Ectodermal cell (in vitro differentiated cells): ENCODE data around the gene MDFI.

Experiments used
- H3K27ac ChIP-seq: 2 replicates; pipeline ENCODE4 v1.7.0; 2013; ENCODE audit warnings: mild to moderate bottlenecking, low read depth, low read length; ENCODE audit not compliant: insufficient read depth, poor library complexity, severe bottlenecking
- H3K27me3 ChIP-seq: 2 replicates; pipeline ENCODE4 v1.7.0; 2013; ENCODE audit warnings: mild to moderate bottlenecking, low read length; ENCODE audit not compliant: insufficient read depth, control insufficient read depth, poor library complexity, severe bottlenecking
- H3K36me3 ChIP-seq: one replicate; pipeline ENCODE4 v1.7.0; 2013; ENCODE audit warnings: low read length; ENCODE audit not compliant: control insufficient read depth, insufficient read depth
- H3K4me1 ChIP-seq: one replicate; pipeline ENCODE4 v1.7.0; 2013; ENCODE audit warnings: low read length; ENCODE audit not compliant: control insufficient read depth, insufficient read depth
- H3K4me3 ChIP-seq: 2 replicates; pipeline ENCODE4 v1.7.0; 2013; ENCODE audit warnings: low read depth, low read length, control low read depth; ENCODE audit not compliant: insufficient read depth
- H3K9me3 ChIP-seq: 2 replicates; pipeline ENCODE4 v1.7.0; 2013; ENCODE audit warnings: mild to moderate bottlenecking, low read length, moderate library complexity; ENCODE audit not compliant: control insufficient read depth
- WGBS, 2 experiments: methylation state at CpG; one replicate each; pipeline ENCODE4 v1.1.7; 2013; ENCODE audit warnings: missing lambda C conversion rate in 2 of 2; 5-methylcytosine and 5-hydroxymethylcytosine counted together

Gene MDFI

GRCh38 chr6:41595166-41595565, 43.1 kb upstream of the MDFI start:
- Histone ChIP-seq H3K4me1 (no peaks in the 10 kb centered on the region), H3K36me3 (peaks cover 30% of the 10 kb centered on the region), H3K4me3 (no peak overlapping the region), H3K27me3 (no peaks in the 10 kb centered on the region), H3K9me3 (no peaks in the 10 kb centered on the region), H3K27ac (no peak overlapping the region)
- WGBS, 2 experiments, result 95 to 96% methylated on average over 6 of the region's 6 CpGs

DNA sequence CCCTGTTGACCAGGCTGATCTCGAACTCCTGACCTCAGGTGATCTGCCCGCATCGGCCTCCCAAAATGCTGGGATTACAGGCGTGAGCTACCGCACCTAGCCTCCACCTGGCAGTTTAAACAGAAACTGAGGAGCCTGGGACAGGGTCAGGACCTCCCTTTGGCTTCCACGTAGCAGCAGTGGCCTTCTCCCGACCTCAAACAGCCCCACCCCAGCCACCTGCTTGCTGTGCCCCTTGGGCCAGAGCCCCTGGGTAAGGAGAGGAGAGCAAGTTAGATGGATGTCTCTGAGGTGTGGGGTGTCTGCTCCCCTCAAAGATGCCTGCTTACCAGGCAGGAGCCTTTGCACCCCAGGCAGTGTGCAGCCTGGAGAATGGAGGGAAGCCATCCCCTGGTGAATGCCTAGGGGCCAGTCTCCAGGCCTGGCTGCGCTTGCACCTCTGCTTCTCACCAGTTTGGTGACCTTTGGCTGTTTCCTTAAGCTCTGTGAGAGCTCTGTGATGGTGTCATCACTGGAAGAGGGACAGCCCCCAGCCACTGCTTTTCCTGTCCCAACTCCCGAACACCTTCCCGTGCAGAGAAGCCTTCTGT, 42.1 kb upstream of the MDFI start:
- 92% methylated on average over 9 to 10 of the region's 10 CpGs for WGBS, 2 experiments
- Histone ChIP-seq H3K36me3 (peaks cover 20% of the 10 kb centered on the region), H3K9me3 (no peaks in the 10 kb centered on the region), H3K4me3 (no peak overlapping the region), H3K27me3 (no peaks in the 10 kb centered on the region), H3K4me1 (no peaks in the 10 kb centered on the region), H3K27ac (no peak overlapping the region)

- Histone ChIP-seq H3K4me3 (no peak overlapping the region), H3K4me1 (no peaks in the 10 kb centered on the region), H3K27ac (no peak overlapping the region), H3K9me3 (no peaks in the 10 kb centered on the region), H3K36me3 (peaks cover 19% of the 10 kb centered on the region), H3K27me3 (no peaks in the 10 kb centered on the region)
- WGBS, 2 experiments, result 89 to 94% methylated on average over 11 of the region's 11 CpGs
Measured at GRCh38 chr6:41596807-41597206, 41.5 kb upstream of the MDFI start.

DNA sequence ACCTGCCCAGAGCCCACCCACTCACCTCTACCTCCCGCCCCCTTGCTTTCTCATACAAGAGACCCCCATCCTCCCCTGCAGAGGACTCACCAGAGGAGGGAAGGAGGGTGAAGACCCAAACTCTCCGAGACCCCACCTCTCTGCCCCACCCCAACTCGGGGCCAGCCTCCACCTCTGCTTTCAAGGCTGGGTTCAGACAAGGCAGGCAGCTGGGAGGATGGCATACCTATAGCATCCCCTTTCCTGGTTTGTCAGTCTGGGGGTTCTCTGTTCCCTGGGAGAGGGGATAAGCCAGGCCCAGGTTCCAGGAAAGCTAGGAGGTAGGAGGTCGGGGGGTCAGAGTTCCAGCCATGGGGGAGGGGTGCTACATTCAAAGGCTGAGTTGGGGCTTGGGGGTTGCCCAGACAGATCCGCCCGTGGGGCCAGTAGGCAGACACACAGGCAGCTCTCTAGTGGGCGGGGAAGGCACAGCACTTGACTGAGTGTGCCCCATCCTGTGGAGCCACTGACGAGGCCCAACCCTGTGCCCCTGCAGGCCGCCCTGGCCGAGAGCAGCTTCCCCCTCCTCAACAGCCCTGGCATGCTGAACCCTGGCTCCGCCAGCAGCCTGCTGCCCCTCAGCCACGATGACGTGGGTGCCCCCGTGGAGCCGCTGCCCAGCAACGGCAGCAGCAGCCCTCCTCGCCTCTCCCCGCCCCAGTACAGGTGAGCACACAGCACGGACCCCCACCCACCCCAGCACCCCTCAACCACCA, 40.8 kb upstream of the MDFI start:
- peaks cover under 1% of the 10 kb centered on the region for H3K4me1 ChIP-seq
- no peak overlapping the region for H3K27ac ChIP-seq
- H3K4me3 ChIP-seq, result no peak overlapping the region
- no peaks in the 10 kb centered on the region for H3K9me3 ChIP-seq
- H3K27me3 ChIP-seq, result no peaks in the 10 kb centered on the region
- peaks cover 19% of the 10 kb centered on the region for H3K36me3 ChIP-seq
- WGBS, 2 experiments, result 85 to 86% methylated on average over 18 to 19 of the region's 19 CpGs

- H3K36me3 ChIP-seq, result peaks cover 19% of the 10 kb centered on the region
- WGBS, 2 experiments, result 91 to 92% methylated on average over 8 of the region's 8 CpGs
Measured at GRCh38 chr6:41598670-41599014, 39.6 kb upstream of the MDFI start.

DNA sequence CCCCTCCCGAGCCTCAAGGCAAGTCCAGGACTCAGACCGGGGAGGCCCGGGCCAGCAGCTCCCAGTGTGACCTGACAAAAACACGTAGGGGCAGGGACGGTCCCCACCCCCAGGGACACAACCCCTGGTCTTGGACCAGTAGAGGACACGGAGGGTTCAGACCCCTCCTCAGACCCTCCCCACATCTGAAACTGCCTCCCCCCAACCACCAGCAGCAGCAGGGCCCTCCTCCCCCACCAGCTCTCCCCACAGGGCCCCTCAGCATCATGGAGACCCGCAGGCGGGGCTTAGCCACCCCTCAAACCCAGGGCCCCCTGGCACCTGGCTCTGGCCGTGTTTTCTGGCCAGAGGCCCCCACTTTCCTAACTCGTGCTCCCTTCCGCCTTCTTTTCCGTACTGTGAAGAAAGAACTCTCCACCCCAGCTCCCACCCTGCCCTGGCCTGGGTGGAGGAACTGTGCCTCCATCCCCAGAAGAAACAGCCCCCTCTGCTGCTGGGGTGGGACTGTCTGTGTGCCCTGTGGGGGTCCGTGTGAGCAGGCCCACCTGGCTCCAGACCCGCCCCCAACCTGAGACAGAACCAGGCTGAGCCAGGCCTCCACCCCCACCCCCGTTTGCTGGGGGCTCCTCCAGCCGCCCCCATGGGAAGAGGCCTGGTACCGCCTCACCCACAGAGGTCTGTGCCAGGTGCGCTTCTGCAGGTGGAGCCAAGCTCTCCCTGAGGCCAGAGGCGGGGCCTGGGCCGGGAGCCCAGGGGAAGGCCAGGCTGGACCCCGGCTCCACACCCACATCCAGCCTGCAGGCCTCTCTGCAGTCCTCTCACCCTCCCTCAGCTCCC, 39.0 kb upstream of the MDFI start:
- peaks cover 19% of the 10 kb centered on the region for H3K36me3 ChIP-seq
- H3K9me3 ChIP-seq, result no peaks in the 10 kb centered on the region
- peaks cover 6% of the 10 kb centered on the region for H3K4me1 ChIP-seq
- WGBS, 2 experiments, result 85 to 86% methylated on average over 21 of the region's 21 CpGs
- no peak overlapping the region for H3K4me3 ChIP-seq
- H3K27me3 ChIP-seq, result no peaks in the 10 kb centered on the region
- H3K27ac ChIP-seq, result no peak overlapping the region

More at GRCh38 chr6:41598670-41599014, 39.6 kb upstream of the MDFI start:
- Histone ChIP-seq H3K27me3 (no peaks in the 10 kb centered on the region), H3K27ac (no peak overlapping the region), H3K9me3 (no peaks in the 10 kb centered on the region), H3K4me3 (no peak overlapping the region), H3K4me1 (peaks cover 6% of the 10 kb centered on the region)

- Histone ChIP-seq H3K27me3 (no peaks in the 10 kb centered on the region), H3K27ac (no peak overlapping the region), H3K9me3 (no peaks in the 10 kb centered on the region), H3K4me1 (peaks cover 6% of the 10 kb centered on the region), H3K4me3 (no peak overlapping the region), H3K36me3 (peaks cover 14% of the 10 kb centered on the region)
- WGBS, 2 experiments, result 70 to 71% methylated on average over 13 to 14 of the region's 14 CpGs
Measured at GRCh38 chr6:41599852-41600445, 38.3 kb upstream of the MDFI start.

DNA sequence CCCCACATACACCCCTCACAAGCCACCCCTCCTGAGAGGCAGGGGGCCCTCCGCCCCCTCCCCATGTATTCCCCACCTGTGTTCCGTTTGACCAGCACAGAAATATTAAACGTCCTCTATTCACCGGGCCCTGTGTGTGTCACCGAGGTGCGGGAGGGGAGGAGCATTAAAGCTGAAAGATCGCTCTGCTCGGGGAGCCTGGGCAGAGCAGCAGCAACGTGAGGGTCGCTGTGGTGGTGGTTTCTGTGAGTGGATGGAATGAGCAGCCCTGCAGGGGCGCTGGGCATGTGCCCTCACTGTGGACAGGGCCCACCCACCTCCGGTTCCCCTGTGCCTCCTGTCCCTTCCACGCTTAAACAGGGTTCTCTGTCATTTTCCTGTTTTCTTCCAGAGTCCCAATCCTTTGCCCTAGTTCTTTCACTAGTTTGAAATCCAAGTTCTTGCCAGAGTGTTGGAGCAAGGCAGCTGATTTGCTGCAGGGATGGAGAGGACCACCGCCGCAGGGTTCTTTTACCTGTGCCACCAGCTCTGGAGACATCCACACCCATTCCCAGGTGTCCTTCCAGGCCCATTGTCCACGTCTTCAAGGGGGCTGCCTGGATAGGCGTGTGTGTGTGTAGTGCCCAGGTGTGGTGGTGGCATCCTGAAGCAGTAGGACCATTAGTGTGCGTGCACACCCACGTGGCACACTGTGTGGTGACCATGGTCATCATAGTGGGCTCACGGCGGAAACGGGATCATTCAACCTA, 37.6 kb upstream of the MDFI start:
- WGBS, 2 experiments, result 79 to 80% methylated on average over 22 of the region's 22 CpGs

DNA sequence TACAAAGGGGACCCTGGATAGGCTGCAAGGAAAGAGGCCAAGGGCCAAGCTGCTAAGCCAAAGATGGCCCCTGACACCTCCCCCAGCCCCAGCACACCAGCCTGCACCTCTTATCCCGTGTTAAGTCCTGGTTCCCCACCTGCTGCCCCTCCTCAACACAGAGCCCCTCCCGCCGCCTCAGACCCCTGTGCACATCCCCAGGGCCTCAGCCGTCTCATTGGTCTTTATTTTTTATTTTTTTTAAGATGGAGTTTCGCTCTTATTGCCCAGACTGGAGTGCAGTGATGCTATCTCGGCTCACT, 37.1 kb upstream of the MDFI start:
- H3K36me3 ChIP-seq, result peaks cover 12% of the 10 kb centered on the region
- no peak overlapping the region for H3K27ac ChIP-seq
- H3K4me3 ChIP-seq, result no peak overlapping the region
- H3K4me1 ChIP-seq, result peaks cover 6% of the 10 kb centered on the region
- H3K27me3 ChIP-seq, result no peaks in the 10 kb centered on the region
- no peaks in the 10 kb centered on the region for H3K9me3 ChIP-seq
- 84 to 91% methylated on average over 6 of the region's 6 CpGs for WGBS, 2 experiments

More for the DNA sequence above, 37.6 kb upstream of the MDFI start:
- Histone ChIP-seq H3K4me3 (no peak overlapping the region), H3K27me3 (no peaks in the 10 kb centered on the region), H3K36me3 (peaks cover 12% of the 10 kb centered on the region), H3K27ac (no peak overlapping the region), H3K9me3 (no peaks in the 10 kb centered on the region), H3K4me1 (peaks cover 6% of the 10 kb centered on the region)
